Measurements from ENCODE around the gene GCH1.
"Not testable (repeated sequence)": the region's sequence is repeated elsewhere in the genome, so short reads cannot be mapped to it uniquely, and the experiment has no call there.

Gene GCH1

GRCh38 chr14:54906075-54906474 is 3.4 kb upstream of the GCH1 start:
- no peak for DNase-seq

DNA sequence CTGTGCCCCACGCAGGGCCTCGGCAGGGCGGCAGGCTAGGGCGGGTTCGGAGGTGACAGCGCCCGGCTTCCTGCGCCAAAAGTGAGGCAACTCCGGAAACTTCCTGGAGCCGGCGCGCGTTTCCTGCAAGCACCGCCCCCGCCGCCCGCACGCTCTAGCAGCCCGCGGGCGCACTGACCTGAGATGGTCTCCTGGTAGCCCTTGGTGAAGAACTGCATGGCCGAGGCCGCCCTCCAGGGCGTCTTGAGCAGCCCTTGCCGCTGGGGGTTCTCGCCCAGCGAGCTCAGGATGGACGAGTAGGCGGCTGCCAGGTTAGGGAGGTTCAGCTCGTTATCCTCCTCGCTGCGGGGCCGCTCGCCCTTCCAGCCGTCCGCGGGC is 494 bp downstream of the GCH1 start:
- DNase-seq, result peak; percentile 78

- DNase-seq, result no peak
These were observed 1.1 kb downstream of the GCH1 start for GRCh38 chr14:54901380-54902142.

GRCh38 chr14:54899573-54899972 is 3.1 kb downstream of the GCH1 start:
- no peak for DNase-seq

DNA sequence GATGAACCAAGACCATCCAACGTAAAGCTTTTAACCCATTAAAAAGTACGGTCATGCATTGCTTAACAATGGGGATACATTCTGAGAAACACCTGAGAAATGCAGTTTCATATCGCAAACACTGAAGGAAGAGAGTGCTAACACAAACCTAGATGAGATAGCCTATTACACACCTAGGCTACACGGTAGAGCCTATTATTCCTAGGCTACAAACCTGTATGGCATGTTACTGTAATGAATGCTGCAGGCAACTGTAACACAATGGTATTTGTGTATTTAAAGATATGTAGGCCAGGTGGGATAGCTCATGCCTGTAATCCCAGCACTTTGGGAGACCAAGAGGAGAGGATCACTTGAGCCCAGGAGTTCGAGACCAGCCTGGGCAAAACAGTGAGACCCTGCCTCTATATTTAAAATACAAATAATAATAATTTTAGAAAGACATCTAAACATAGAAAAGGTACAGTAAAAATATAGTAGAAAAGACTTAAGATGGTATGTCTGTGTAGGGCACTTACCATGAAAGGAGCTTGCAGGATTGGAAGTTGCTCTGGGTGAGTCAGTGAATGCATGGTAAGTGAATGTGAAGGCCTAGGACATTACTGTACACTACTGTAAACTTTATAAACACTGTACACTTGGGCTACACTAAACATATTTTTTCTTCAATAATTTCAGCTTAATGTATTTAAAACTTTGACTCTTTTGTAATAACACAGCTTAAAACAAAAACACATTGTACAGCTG is 4.6 kb downstream of the GCH1 start:
- not testable (repeated sequence) for DNase-seq

GRCh38 chr14:54895683-54896082 is 6.9 kb downstream of the GCH1 start:
- no peak for DNase-seq

- DNase-seq, result no peak
These were observed 7.6 kb downstream of the GCH1 start for GRCh38 chr14:54894995-54895394.

DNA sequence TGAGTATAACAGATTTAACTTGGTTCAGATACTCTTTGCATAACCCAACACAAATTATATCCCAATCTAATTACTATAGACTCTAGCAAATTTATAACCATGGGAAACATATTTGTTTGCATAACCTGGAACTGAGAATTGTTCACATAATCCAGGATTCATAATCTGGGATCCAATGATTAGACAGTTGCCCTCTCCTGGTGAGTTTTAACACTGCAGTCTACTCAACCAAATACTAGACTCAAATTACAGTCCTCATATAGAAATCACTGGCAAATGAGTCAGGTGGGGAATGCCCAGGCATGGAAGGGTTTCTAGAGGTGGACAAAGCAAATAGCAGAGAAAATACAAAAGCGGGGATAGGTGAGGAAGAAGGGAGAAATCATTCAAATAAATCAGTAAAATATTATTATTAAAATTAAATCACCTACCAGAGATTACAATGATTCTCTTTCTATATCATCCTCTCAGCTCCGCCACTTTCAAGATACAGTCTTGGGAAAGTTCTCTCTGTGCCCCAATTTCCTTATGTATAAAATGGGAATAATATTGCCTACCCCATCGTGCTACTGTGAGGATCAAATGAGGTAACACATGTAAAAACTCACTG is 9.4 kb downstream of the GCH1 start:
- DNase-seq, result peak; percentile 61

GRCh38 chr14:54891471-54892245 is 11.0 kb downstream of the GCH1 start:
- DNase-seq, result no peak

DNA sequence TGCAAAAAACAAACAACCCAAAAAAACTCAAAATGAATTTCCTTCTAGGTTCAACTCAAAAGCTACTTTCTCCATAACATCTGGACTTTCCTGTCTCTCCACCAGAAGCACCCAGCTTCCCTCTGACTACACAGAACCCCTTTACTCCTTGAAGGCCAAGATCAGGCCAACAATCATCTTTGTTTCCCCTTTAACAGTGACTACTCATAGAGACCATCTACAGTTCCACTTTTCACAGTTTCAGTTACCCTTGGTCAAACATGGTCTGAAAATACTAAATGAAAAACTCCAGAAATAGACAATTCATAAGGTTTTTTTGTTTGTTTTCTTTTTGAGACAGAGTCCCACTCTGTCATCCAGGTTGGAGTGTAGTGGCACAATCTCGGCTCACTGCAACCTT is 11.8 kb downstream of the GCH1 start:
- no peak for DNase-seq

DNA sequence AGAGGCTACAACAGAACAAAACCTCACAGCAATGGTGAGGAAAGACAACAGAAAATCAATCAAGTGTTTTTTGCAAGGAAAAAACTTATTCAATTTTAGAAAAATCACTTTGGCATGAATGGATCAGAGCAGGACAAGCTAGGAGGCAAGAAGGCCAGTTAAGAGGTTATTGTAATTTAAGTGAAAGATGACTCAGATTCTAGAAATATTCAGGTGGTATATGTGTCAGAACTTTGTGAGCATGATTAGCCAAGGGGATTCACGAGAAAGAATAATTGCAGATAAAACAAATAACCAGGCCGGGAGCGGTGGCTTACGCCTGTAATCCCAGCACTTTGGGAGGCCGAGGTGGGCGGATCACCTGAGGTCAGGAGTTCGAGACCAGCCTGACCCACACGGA is 12.7 kb downstream of the GCH1 start:
- DNase-seq, result no peak

DNA sequence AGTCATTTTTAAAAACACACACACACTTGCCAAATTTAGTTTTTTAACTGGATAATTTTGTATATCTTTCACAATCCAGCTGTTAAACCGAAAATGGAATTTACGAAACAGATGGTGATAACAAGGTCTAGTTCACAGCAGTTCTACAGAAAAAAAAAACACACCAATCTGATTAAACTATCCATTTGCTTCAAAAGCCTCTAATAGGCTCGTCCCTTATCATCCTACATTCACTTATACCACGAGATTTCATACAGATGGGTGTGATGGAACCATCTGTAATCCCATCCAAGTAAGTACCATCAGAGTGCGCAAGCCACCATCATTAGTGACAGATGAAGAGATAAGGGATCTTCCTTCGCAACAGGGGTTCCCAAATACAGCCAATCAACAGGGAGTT is 20.1 kb downstream of the GCH1 start:
- DNase-seq, result no peak

- peak; percentile 33 for DNase-seq
These were observed 20.7 kb downstream of the GCH1 start for GRCh38 chr14:54881761-54882401.

GRCh38 chr14:54881235-54881760 is 21.3 kb downstream of the GCH1 start:
- DNase-seq, result peak; percentile 33

DNA sequence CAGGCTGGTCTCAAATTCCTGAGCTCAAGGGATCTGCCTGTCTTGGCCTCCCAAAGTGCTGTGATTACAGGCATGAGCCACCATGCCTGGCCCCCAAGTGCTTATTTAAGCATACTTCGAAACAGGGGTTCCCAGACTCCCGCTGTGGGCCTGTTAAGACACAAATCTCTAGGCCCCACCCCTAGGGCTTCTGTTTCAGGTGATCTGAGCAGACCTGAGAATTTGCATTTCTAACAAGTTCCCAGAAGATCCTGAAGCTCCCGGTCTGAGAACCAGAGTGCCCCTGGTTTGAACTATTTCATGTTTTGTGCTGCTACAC is 25.0 kb downstream of the GCH1 start:
- DNase-seq, result no peak

DNA sequence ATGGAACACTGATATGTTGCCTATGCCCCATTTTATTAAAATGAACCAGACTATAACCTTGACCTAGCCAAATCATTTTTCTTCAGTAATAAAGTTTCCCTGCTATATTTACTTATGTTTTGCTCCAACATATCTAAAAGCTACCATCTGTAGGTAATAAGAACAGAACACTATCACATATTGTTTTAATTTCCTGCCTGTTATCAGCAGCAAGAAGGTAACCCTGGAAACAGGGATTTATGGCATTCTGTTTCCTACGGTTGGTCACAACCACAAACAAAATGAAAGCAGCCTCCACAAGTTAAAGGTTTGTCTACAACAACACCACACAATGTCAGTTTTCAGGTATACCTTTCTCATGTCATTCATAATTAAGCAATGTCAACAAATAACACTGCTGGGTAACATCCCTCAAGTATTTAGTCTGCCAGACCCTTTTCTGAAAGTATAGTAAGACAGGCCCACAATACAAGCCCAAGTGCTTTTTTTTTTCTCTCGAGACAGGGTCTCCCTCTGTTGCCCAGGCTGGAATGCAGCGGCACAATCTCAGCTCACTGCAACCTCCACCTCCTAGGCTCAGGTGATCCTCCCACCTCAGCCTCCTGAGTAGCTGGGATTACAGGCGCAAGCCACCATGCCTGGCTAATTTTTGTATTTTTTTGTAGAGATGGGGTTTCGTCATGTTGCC is 25.5 kb downstream of the GCH1 start:
- DNase-seq, result no peak

- DNase-seq, result not testable (repeated sequence)
These were observed 27.0 kb downstream of the GCH1 start for GRCh38 chr14:54875648-54876047.

DNA sequence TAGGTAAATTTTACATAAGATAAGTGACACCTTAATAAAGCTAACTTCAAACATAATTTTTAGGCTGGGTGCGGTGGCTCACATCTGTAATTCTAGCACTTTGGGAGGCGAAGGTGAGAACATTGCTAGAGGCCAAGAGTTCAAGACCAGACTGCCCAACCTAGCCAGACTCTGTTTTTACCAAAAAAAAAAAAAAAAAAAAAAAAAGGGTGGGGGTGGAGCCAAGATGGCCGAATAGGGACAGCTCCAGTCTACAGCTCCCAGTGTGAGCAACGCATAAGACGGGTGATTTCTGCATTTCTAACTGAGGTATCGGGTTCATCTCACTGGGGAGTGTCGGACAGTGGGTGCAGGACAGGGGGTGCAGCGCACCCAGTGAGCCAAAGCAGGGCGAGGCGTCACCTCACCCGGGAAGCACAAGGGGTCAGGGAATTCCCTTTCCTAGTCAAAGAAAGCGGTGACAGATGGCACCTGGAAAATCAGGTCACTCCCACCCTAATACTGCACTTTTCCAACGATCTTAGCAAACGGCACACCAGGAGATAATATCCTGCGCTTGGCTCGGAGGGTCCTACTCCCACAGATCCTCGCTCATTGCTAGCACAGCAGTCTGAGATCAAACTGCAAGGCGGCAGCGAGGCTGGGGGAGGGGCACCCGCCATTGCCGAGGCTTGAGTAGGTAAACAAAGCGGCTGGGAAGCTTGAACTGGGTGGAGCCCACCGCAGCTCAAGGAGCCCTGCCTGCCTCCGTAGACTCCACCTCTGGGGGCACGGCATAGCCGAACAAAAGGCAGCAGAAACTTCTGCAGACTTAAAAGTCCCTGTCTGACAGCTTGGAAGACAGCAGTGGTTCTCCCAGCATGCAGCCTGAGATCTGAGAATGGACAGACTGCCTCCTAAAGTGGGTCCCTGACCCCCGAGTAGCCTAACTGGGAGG is 32.2 kb downstream of the GCH1 start:
- DNase-seq, result not testable (repeated sequence)

DNA sequence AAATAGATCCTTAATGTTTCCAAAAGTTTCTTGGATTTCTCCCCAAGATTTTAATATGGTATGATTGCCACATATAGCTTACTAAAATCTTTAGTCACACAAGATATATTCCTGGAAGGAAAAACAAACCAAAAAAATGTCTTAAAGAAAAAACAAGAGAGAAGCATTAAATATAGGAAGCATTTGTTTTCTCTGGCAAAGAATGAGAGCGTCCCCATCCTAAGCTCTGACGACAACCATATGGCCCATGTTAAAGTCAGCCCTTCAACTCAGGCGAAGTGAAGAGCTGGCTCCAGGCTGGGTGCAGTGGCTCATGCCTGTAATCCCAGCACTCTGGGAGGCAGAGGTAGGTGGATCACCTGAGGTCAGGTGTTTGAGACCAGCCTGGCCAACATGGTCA is 35.6 kb downstream of the GCH1 start:
- no peak for DNase-seq

DNA sequence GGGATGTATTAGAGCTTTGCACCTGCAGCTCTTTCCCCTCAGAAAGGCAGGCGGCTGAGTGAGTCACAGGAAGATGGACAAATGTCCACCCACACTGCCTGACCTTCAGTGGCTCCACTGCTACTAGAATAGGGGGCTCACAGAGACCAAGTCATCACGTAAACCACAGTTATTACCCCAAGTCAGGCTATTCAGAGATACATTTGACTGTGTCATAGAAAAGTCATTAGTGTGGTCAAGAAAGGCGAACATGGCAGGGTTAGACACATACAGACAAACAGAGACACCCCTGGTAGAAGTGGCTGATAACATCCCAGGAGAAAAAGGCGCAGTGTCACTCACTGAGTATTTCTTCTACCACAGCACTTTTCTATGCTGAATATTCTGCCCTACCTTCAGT is 36.0 kb downstream of the GCH1 start:
- no peak for DNase-seq

- DNase-seq, result no peak
These were observed 38.1 kb downstream of the GCH1 start for GRCh38 chr14:54864526-54864925.
